Adipose tissue (tissue), 3 donors: ENCODE measurements around the gene SETD7. TPM values are rescaled to one million over a fixed set of nuclear protein-coding genes. Genes with fewer than 3 reads are reported as not detected.

Source experiments
- H3K27ac ChIP-seq: one replicate; pipeline ENCODE4 v1.5.1; 2013; ENCODE audit warnings: low read depth, low read length
- WGBS, 3 donors: extraction: QIAGEN DNeasy Blood & Tissue Kit; methylation state at CpG; one replicate each; pipeline ENCODE4 v1.1.7; 2013; 5-methylcytosine and 5-hydroxymethylcytosine counted together
- polyA plus RNA-seq, 3 donors: library from polyadenylated mRNA; stranded (reverse); fragments of 200-250 nt; gene quantifications; one replicate each; pipeline ENCODE4 v1.2.3, GENCODE V29; 2013
- donor health status: healthy with polysubstance abuse.
- donor health status: Bipolar disorder and iron deficiency.
- donor health status: healthy.

The SETD7 gene
- polyA plus RNA-seq, 3 donors: 7.7 to 63.1 (median 20.6) TPM

- 29 to 42% (median 38%) methylated on average over 2 of the region's 2 CpGs for WGBS, 3 donors
- H3K27ac ChIP-seq: no peak overlapping the region
These were observed 30.6 kb downstream of the SETD7 start for GRCh38 chr4:139525414-139525813.

DNA sequence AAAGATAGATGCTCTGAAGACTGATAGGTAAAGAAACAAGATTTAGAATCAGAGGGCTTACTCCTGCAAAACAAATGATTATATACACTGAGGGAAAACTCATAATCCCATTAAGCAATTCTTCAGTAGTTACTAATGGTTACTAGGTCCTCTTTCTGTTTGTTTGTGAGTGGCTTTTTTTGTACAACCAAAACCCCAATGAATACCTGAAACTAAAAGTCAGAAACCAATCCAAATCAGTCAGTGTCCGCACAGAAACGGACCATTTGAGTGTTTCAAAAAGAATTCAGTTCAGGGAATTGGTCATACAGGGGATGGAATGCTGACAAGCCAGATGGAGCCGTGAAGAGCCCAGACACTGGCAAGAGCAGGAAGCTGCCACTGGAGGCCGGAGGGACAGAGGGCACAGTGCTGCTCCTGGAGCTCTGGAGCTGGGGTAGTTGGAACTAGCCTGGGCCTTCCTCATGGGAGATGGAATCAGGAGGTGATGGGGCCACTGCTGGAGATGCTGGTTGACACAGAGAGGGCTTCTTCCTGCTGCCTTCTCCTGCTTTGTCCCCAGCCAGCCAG is 31.9 kb downstream of the SETD7 start:
- WGBS, 3 donors: 69 to 91% (median 90%) methylated on average over 4 of the region's 4 CpGs
- no peak overlapping the region for H3K27ac ChIP-seq

- no peak overlapping the region for H3K27ac ChIP-seq
- 70 to 81% (median 76%) methylated on average over 1 of the region's 1 CpG for WGBS, 3 donors
These were observed 32.9 kb downstream of the SETD7 start for GRCh38 chr4:139523076-139523475.

GRCh38 chr4:139522457-139522856 is 33.6 kb downstream of the SETD7 start:
- WGBS, 3 donors: 77 to 82% (median 81%) methylated on average over 4 of the region's 4 CpGs
- H3K27ac ChIP-seq: no peak overlapping the region

GRCh38 chr4:139521754-139522401 is 34.1 kb downstream of the SETD7 start:
- 77 to 91% (median 86%) methylated on average over 4 of the region's 4 CpGs for WGBS, 3 donors
- H3K27ac ChIP-seq: no peak overlapping the region

GRCh38 chr4:139515531-139515958 is 40.5 kb downstream of the SETD7 start:
- no peak overlapping the region for H3K27ac ChIP-seq

DNA sequence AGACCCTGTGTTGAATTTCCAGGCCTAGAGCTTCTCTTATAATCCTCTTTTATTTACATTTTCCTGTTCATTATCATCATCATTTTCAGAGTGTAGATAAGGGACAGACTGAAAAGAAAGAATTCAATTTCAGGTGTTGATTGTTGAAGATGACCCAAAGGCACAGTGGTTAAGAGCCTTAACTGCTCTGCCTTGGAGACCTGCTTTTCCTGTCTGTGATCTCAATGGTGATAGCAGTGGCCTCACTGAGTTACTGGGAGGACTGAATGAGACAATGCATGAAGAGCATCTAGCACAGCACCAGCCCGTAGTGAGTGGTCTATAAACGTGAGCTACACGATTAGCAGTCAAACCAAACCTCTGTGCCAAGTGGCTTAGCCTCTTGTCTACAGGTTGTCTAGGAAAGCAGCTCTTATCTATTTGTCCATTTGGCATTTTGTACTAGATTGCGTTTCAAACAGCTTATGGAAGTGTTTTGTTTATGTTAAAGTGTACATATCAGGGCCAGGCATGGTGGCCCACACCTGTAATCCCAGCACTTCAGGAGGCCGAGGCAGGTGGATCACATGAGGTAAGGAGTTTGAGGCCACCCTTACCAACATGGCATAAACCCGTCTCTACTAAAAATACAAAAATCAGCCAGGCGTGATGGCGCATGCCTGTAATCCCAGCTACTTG is 41.5 kb downstream of the SETD7 start:
- 82 to 93% (median 91%) methylated on average over 8 of the region's 8 CpGs for WGBS, 3 donors
- H3K27ac ChIP-seq: no peak overlapping the region

More at GRCh38 chr4:139515531-139515958, 40.5 kb downstream of the SETD7 start:
- WGBS, 3 donors: 47 to 59% (median 50%) methylated on average over 4 of the region's 4 CpGs

GRCh38 chr4:139511320-139511719 is 44.7 kb downstream of the SETD7 start:
- 74 to 89% (median 75%) methylated on average over 10 of the region's 10 CpGs for WGBS, 3 donors
- H3K27ac ChIP-seq: no peak overlapping the region

DNA sequence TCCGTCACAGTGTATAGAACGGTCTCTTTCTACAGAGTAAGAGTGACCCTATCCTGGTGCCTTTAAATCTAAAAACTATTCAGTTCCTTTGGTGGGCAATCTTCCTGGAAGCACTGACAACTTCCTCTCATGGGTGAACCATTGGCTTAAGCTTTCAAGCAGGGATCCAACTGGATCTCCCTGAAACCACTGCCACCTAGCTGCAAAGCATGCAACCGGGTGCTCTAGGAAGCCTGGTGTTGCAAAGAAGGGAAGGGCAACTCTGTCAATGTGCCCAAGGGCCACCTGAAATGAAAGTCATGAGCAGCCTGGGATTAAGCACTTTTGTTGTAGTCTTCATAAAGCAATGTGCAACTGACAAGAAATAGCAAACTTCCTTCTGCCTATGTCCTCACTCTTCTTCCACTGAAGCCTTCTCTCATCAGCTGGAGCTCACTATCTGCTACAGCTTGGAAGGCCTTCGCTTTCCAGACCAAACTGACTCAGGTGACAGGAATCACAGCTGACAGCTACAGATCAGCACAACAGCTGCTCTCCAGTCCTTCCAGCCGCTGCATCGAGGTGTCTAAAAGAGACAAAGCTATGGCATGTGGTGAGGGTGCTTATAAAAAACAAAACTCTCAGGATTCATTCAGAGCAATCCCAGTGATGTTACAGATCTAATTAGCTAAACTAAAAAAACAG is 46.1 kb downstream of the SETD7 start:
- 80 to 84% (median 83%) methylated on average over 6 of the region's 6 CpGs for WGBS, 3 donors

GRCh38 chr4:139508581-139509237 is 47.3 kb downstream of the SETD7 start:
- 74 to 88% (median 77%) methylated on average over 11 of the region's 11 CpGs for WGBS, 3 donors
- no peak overlapping the region for H3K27ac ChIP-seq

More for the DNA sequence above, 46.1 kb downstream of the SETD7 start:
- no peak overlapping the region for H3K27ac ChIP-seq

DNA sequence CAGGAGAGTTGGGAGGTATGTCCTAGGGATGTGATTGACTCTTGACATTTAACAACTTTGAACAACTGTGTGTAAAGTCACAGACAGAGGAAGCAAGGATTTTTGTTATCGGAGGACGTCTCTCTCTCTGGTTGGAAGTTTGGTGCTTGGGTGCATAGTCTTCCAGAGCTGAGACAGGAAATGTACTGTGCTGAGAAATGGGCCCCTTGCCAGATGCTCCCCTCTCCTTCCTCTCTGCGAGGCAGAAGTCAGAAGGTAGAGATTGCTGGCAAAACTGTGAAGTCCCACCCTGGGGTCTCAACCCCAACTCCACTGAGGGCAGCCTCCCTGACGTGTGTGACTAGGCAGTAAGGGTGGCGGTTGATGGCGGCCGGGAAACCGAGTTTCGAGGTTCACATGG is 49.2 kb downstream of the SETD7 start:
- H3K27ac ChIP-seq: no peak overlapping the region
- 77 to 86% (median 81%) methylated on average over 9 of the region's 9 CpGs for WGBS, 3 donors

- no peak overlapping the region for H3K27ac ChIP-seq
These were observed 52.3 kb downstream of the SETD7 start for GRCh38 chr4:139503622-139504166.

DNA sequence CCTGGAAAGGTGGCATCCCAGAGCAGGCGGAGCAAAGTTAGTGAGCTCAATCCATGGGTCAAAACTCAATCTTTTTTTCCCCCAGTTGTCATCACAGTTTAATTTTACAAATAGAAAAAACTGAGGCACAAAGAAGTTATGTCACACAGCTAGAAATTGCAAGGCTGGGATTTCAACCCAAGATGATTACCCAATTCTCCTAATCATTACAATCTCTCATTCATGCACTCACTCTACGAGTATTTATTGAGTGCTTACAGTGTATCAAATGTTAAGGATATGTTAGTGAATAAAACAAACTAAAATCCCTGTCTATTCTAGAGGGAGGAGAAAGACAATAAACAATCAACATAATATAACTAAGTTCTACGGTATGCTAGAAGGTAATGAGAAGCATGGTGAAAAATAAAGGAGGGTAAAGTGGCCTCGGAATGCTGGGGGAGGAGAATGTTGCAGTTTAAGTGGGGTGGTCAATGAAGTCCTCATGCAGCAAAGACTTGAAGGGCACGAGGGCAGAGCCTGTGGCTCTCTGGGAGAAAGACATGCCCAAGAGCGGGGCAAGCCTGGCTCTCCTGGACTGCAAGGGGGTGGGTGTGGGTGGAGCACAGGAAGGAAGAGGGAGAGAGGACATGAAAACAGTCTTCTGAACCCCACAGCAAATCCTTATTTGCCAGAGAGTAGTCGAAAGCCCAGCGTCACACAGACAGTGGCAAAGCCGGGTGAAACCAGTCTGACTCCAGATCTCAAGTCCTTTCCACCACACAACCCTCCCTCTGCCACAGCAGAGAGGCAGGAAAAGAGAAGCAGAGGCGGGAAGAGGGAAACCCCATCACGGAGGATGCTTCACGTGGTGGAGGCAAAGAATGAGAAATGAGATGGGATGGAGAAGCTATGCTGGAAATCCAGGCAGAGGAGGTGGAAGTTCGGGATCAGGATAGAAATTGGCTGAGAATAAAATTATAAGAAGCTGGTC is 53.8 kb downstream of the SETD7 start:
- H3K27ac ChIP-seq: no peak overlapping the region
- WGBS, 3 donors: 67 to 77% (median 71%) methylated on average over 13 of the region's 13 CpGs

DNA sequence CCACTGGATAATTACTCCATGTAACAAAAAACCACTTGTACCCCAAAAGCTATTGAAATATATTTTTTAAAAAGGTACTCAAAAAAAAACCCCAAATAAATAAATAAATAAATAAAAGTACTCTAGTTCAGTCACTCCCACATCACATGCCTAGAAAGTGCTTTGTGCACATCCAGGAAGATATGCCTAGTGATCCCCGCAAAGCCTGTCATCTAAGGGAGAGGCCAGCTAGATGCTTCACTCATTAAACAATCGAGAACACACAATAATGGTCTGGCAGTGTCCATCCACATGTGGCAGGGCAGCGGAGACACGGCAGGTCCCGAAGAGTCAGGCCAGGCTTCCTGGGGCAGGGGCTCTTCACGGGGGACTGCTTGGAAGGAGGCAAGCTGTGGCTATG is 54.5 kb downstream of the SETD7 start:
- no peak overlapping the region for H3K27ac ChIP-seq
- 77 to 86% (median 84%) methylated on average over 6 of the region's 6 CpGs for WGBS, 3 donors

- WGBS, 3 donors: 60 to 68% (median 61%) methylated on average over 3 of the region's 3 CpGs
- no peak overlapping the region for H3K27ac ChIP-seq
These were observed 54.9 kb downstream of the SETD7 start for GRCh38 chr4:139501117-139501516.

DNA sequence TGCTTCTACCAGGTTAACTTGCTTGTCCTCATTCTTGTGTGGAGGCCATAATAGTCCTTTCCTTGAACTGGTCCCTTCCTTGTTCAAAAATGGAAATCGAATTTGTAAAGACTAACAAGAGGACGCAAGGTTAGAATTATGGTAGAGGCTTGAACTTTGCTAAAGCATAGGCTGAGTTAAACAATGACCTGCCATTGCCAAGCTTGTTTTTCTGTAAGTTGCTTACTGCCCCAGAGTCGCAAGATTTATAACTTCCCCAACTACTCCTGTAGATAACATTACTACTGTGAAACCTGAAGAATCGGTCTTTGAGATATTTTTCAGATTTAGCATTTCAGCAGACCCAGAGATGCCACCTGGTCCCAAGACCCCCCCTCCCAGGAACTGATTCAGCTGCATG is 56.8 kb downstream of the SETD7 start:
- WGBS, 3 donors: 70 to 75% (median 72%) methylated on average over 4 of the region's 4 CpGs
- H3K27ac ChIP-seq: no peak overlapping the region

- no peak overlapping the region for H3K27ac ChIP-seq
- 65 to 91% (median 88%) methylated on average over 4 of the region's 4 CpGs for WGBS, 3 donors
These were observed 62.8 kb downstream of the SETD7 start for GRCh38 chr4:139493176-139493575.
